IMR-90 (cell line): ENCODE results near the gene NCOA5. TPM values are rescaled to one million over a fixed set of nuclear protein-coding genes. Genes with fewer than 3 reads are reported as not detected.

Source experiments
- ATAC-seq: fragments of 200-7000 bp; cut with Tn5 transposase; 2 replicates; pipeline ENCODE4 v1.9.1; 2020; ENCODE audit warnings: low read depth, mild to moderate bottlenecking, moderate library complexity
- BruUV-seq: library from RNA; stranded (reverse); fragments of 400-500 nt; replicated peaks from 2 replicates; lab custom pipeline; 2021; lab: Mats Ljungman, UMichigan
- CTCF ChIA-PET: fragments of 300-600 bp; formaldehyde crosslinking; extraction: SDS; loops from one replicate; lab custom pipeline; 2021; ENCODE audit warnings: antibody characterized with exemption; lab: Yijun Ruan, JAX
- POLR2A ChIA-PET: fragments of 300-600 bp; sonication (Branson Sonifier 250); formaldehyde crosslinking; loops from one replicate; lab custom pipeline; 2022; ENCODE audit warnings: antibody characterized with exemption; ENCODE audit not compliant: unreplicated experiment; lab: Charles Lee
- DNase-seq: peaks from one replicate; pipeline ENCODE4 v3.0.0; 2013
- H2AFZ ChIP-seq: replicated peaks from 2 replicates; pipeline ENCODE3; 2013; ENCODE audit warnings: low read length, mild to moderate bottlenecking; ENCODE audit not compliant: poor library complexity
- H2AK5ac ChIP-seq: 2 replicates; pipeline ENCODE4 v1.6.1; 2013; ENCODE audit warnings: low read depth, low read length, inconsistent platforms
- H2AK9ac ChIP-seq: replicated peaks from 2 replicates; pipeline ENCODE3; 2013; ENCODE audit warnings: mild to moderate bottlenecking, low read depth, low read length, moderate library complexity; ENCODE audit not compliant: poor library complexity
- H2BK120ac ChIP-seq: 2 replicates; pipeline ENCODE4 v1.6.1; 2013; ENCODE audit warnings: low read depth, low read length, inconsistent platforms
- H2BK15ac ChIP-seq: 3 replicates; pipeline ENCODE4 v1.6.1; 2013; ENCODE audit warnings: low read depth, low read length, inconsistent platforms
- H2BK20ac ChIP-seq: 2 replicates; pipeline ENCODE4 v1.6.1; 2013; ENCODE audit warnings: low read depth, mild to moderate bottlenecking, inconsistent platforms, low read length, moderate library complexity
- H2BK5ac ChIP-seq: 2 replicates; pipeline ENCODE4 v1.6.1; 2013; ENCODE audit warnings: mild to moderate bottlenecking, low read depth, low read length, inconsistent platforms; ENCODE audit not compliant: poor library complexity, severe bottlenecking
- H3K14ac ChIP-seq: replicated peaks from 2 replicates; pipeline ENCODE4 v1.6.1; 2013; ENCODE audit warnings: low read depth, low read length, inconsistent platforms
- H3K18ac ChIP-seq: 2 replicates; pipeline ENCODE4 v1.6.1; 2013; ENCODE audit warnings: low read depth, low read length, control low read depth
- H3K23ac ChIP-seq: 2 replicates; pipeline ENCODE4 v1.6.1; 2013; ENCODE audit warnings: low read depth, low read length, inconsistent platforms
- H3K27ac ChIP-seq: 2 replicates; pipeline ENCODE4 v1.5.1; 2013; ENCODE audit warnings: mild to moderate bottlenecking, control low read depth, low read length; ENCODE audit not compliant: insufficient read depth
- H3K27me3 ChIP-seq: 2 replicates; pipeline ENCODE4 v1.6.1; 2013; ENCODE audit warnings: low read length; ENCODE audit not compliant: control insufficient read depth, insufficient read depth
- H3K36me3 ChIP-seq: 2 replicates; pipeline ENCODE4 v1.6.1; 2013; ENCODE audit warnings: low read length, mixed read lengths; ENCODE audit not compliant: control insufficient read depth, insufficient read depth
- H3K4ac ChIP-seq: 2 replicates; pipeline ENCODE4 v1.6.1; 2013; ENCODE audit warnings: low read depth, low read length, inconsistent platforms
- H3K4me1 ChIP-seq: 2 replicates; pipeline ENCODE4 v1.6.1; 2013; ENCODE audit warnings: low read length, mixed read lengths; ENCODE audit not compliant: control insufficient read depth, insufficient read depth
- H3K4me2 ChIP-seq: 2 replicates; pipeline ENCODE4 v1.6.1; 2013; ENCODE audit warnings: low read depth, mild to moderate bottlenecking, control low read depth, low read length, moderate library complexity
- H3K4me3 ChIP-seq: 2 replicates; pipeline ENCODE4 v1.5.1; 2013; ENCODE audit warnings: low read depth, mild to moderate bottlenecking, control low read depth, low read length, moderate library complexity; ENCODE audit not compliant: insufficient read depth
- H3K56ac ChIP-seq: 2 replicates; pipeline ENCODE4 v1.6.1; 2013; ENCODE audit warnings: low read length, inconsistent platforms; ENCODE audit not compliant: insufficient read depth; ENCODE audit errors: extremely low read depth
- H3K79me1 ChIP-seq, 2 experiments: 2 replicates each; pipeline ENCODE4 v1.6.1; 2013; ENCODE audit warnings: low read length in 2 of 2, inconsistent platforms in 1 of 2, low read depth in 1 of 2
- H3K9ac ChIP-seq: 2 replicates; pipeline ENCODE4 v1.6.1; 2013; ENCODE audit warnings: low read depth, low read length, control low read depth
- H3K9me1 ChIP-seq: 2 replicates; pipeline ENCODE4 v1.6.1; 2013; ENCODE audit warnings: low read length, inconsistent platforms; ENCODE audit not compliant: insufficient read depth
- H3K9me3 ChIP-seq: 2 replicates; pipeline ENCODE4 v1.6.1; 2013; ENCODE audit warnings: low read length; ENCODE audit not compliant: control insufficient read depth, insufficient read depth
- H4K20me1 ChIP-seq: 2 replicates; pipeline ENCODE4 v1.6.1; 2013; ENCODE audit warnings: low read length, inconsistent platforms; ENCODE audit not compliant: insufficient read depth
- H4K5ac ChIP-seq: 2 replicates; pipeline ENCODE4 v1.6.1; 2013; ENCODE audit warnings: mild to moderate bottlenecking, low read depth, low read length, control low read depth
- H4K8ac ChIP-seq, 2 experiments: 2 replicates each; pipeline ENCODE4 v1.6.1; 2013; ENCODE audit warnings: low read depth in 2 of 2, low read length in 2 of 2, control low read depth in 1 of 2, inconsistent platforms in 1 of 2
- H4K91ac ChIP-seq: 2 replicates; pipeline ENCODE4 v1.6.1; 2013; ENCODE audit warnings: low read depth, low read length, inconsistent platforms; ENCODE audit not compliant: insufficient read depth
- BHLHE40 ChIP-seq: fragments of 150-350 bp; IDR thresholded peaks from 2 replicates; pipeline ENCODE4 v1.6.1; 2016; ENCODE audit warnings: mild to moderate bottlenecking, low read depth, low read length
- CHD1 ChIP-seq: IDR thresholded peaks from 2 replicates; pipeline ENCODE4 v1.6.1; 2012; ENCODE audit warnings: low read depth, low read length, improper control_type of control experiment
- CTCF ChIP-seq: conservative IDR thresholded peaks from 2 replicates; pipeline ENCODE4 v1.5.1; 2012; ENCODE audit warnings: mild to moderate bottlenecking, low read depth, low read length, improper control_type of control experiment
- MAZ ChIP-seq: IDR thresholded peaks from 2 replicates; pipeline ENCODE4 v1.6.1; 2012; ENCODE audit warnings: low read depth, mild to moderate bottlenecking, low read length, improper control_type of control experiment, moderate library complexity, borderline replicate concordance
- RAD21 ChIP-seq: IDR thresholded peaks from 2 replicates; pipeline ENCODE4 v1.6.1; 2012; ENCODE audit warnings: low read length, improper control_type of control experiment
- SMC3 ChIP-seq: fragments of 150-350 bp; IDR thresholded peaks from 2 replicates; pipeline ENCODE4 v1.6.1; 2016; ENCODE audit warnings: low read depth, mild to moderate bottlenecking, antibody characterized with exemption, low read length, moderate library complexity
- WGBS, 2 experiments: methylation state at CpG; one replicate each; pipeline versions ENCODE4 v1.1.5 to v1.1.7; 2013; ENCODE audit warnings: missing lambda C conversion rate in 2 of 2; ENCODE audit not compliant: insufficient read length in 1 of 2; ENCODE audit errors: extremely low coverage in 2 of 2; 5-methylcytosine and 5-hydroxymethylcytosine counted together
- dilution Hi-C: fragments of 300-500 bp; cut with HindIII; formaldehyde crosslinking; loops from one replicate; pipeline ENCODE4 v1.14.3; 2018; ENCODE audit warnings: low sequenced_read_pairs; ENCODE audit not compliant: unreplicated experiment
- in situ Hi-C: fragments of 300-500 bp; cut with MboI; formaldehyde crosslinking; loops from 3 replicates; pipeline ENCODE4 v1.14.3; 2019; ENCODE audit warnings: low sequenced_read_pairs, inconsistent platforms, mixed read lengths
- intact Hi-C: fragments of 100-400 bp; cut with micrococcal nuclease; formaldehyde crosslinking; loops from 2 replicates; pipeline ENCODE4 v1.10.0; 2022
- polyA plus RNA-seq, 3 experiments: library from polyadenylated mRNA; depleted of rRNA; stranded (reverse); fragments of >200 nt; gene quantifications; 2 replicates each; pipeline ENCODE4 v1.2.3, GENCODE V29; 2012; ENCODE audit warnings: low replicate concordance in 1 of 3
- total RNA-seq: library from RNA; depleted of rRNA; stranded (reverse); fragments of >200 nt; gene quantifications from 2 replicates; pipeline ENCODE4 v1.2.3, GENCODE V29; 2012

The NCOA5 gene
- total and polyA plus RNA-seq, 2 of the 4 experiments (the other 2 are of a cell fraction): 17.4 to 20.6 TPM

- dilution Hi-C loops (no loop called here), intact Hi-C loops (loop anchor here (2.0 to 10.0 kb wide), 2 partner anchors 335 to 469 kb away; partner anchors contain the start of gene EPPIN), in situ Hi-C loops (no loop called here)
- H2AK9ac ChIP-seq: no peak overlapping the region
- no peak overlapping the region for H2BK15ac ChIP-seq
- peaks cover 14% of the 10 kb centered on the region for H3K9me3 ChIP-seq
- POLR2A ChIA-PET: no interaction called here
- no peak overlapping the region; the same call in 1 of the 2 replicates for H3K4me2 ChIP-seq
- H2BK5ac ChIP-seq: no peak overlapping the region
- H2AK5ac ChIP-seq: no peak overlapping the region
- TF ChIP-seq CTCF: peak; percentile 67
- TF ChIP-seq CHD1: no peak
- TF ChIP-seq BHLHE40: no peak
- no peak for TF ChIP-seq MAZ
- peak; percentile 60 for TF ChIP-seq RAD21
- TF ChIP-seq SMC3: peak; percentile 42; the same call in 1 of the 2 replicates
- 2% methylated on average over 23 of the region's 67 CpGs; no CpG with 5 or more reads in 1 of the 2 experiments for WGBS, 2 experiments
- H3K79me1 ChIP-seq: no peaks in the 10 kb centered on the region
- no peak overlapping the region for H3K18ac ChIP-seq
- DNase-seq (peak; percentile 32), ATAC-seq (peak; percentile 89)
- H3K36me3 ChIP-seq: no peaks in the 10 kb centered on the region
- no peak overlapping the region for H3K4ac ChIP-seq
- no peak overlapping the region for H3K4me3 ChIP-seq
- no peak overlapping the region for H3K23ac ChIP-seq
- H3K9me1 ChIP-seq: no peaks in the 10 kb centered on the region
- CTCF ChIA-PET: interaction anchor here (0.6 to 1.7 kb wide), 4 partner anchors 9 to 266 kb away, joined by 3 to 5 read pairs (median 4); no protein-coding TSS in a partner anchor
- H3K27ac ChIP-seq: no peak overlapping the region
- H3K56ac ChIP-seq: no peak overlapping the region
- H3K4me1 ChIP-seq: no peaks in the 10 kb centered on the region
- no peak overlapping the region for H3K14ac ChIP-seq
- peaks cover 69% of the 10 kb centered on the region for H3K27me3 ChIP-seq
- no peak overlapping the region for H4K5ac ChIP-seq
- no peaks in the 10 kb centered on the region; the same call in 1 of the 2 replicates for H4K20me1 ChIP-seq
- H4K91ac ChIP-seq: no peak overlapping the region
- peak overlapping the region; percentile 82 for H2AFZ ChIP-seq
- H2BK20ac ChIP-seq: no peak overlapping the region
- no TSS peak for BruUV-seq
- H3K9ac ChIP-seq: no peak overlapping the region
- no peak overlapping the region for H4K8ac ChIP-seq
- no peak overlapping the region for H2BK120ac ChIP-seq
These were observed 75.8 kb downstream of the NCOA5 start for GRCh38 chr20:46013829-46014516.
